ENCODE measurements around the gene EMC1.
A peak's percentile ranks its signal among the peaks of the same experiment; 100 is the strongest.
"Not testable (repeated sequence)": the region's sequence is repeated elsewhere in the genome, so short reads cannot be mapped to it uniquely, and the experiment has no call there.

The EMC1 gene

GRCh38 chr1:19197845-19198244 is 53.5 kb downstream of the EMC1 start:
- no peak for DNase-seq (ENCODE audit: insufficient read length, low spot score)
- no peak for FAIRE-seq

GRCh38 chr1:19196331-19196730 is 55.0 kb downstream of the EMC1 start:
- DNase-seq (ENCODE audit: insufficient read length, low spot score) (no peak), FAIRE-seq (no peak)

- FAIRE-seq = no peak
These were observed 58.3 kb downstream of the EMC1 start for GRCh38 chr1:19193004-19193403.

GRCh38 chr1:19191811-19192210 is 59.5 kb downstream of the EMC1 start:
- DNase-seq (ENCODE audit: insufficient read length, low spot score) (no peak), FAIRE-seq (no peak)

More at GRCh38 chr1:19193004-19193403, 58.3 kb downstream of the EMC1 start:
- DNase-seq (ENCODE audit: insufficient read length, low spot score) = no peak

- DNase-seq (ENCODE audit: insufficient read length, low spot score) (no peak), FAIRE-seq (no peak)
These were observed 60.9 kb downstream of the EMC1 start for GRCh38 chr1:19190468-19190867.

- no peak for FAIRE-seq
- no peak for DNase-seq (ENCODE audit: insufficient read length, low spot score)
These were observed 62.1 kb downstream of the EMC1 start for GRCh38 chr1:19189270-19189669.

- DNase-seq (ENCODE audit: insufficient read length, low spot score) (no peak), FAIRE-seq (no peak)
These were observed 63.5 kb downstream of the EMC1 start for GRCh38 chr1:19187852-19188251.

GRCh38 chr1:19186001-19186400 is 65.3 kb downstream of the EMC1 start:
- no peak for FAIRE-seq
- DNase-seq (ENCODE audit: insufficient read length, low spot score) = no peak

- DNase-seq (ENCODE audit: insufficient read length, low spot score) (no peak), FAIRE-seq (no peak)
These were observed 69.1 kb downstream of the EMC1 start for GRCh38 chr1:19182223-19182622.

GRCh38 chr1:19180265-19180657 is 71.1 kb downstream of the EMC1 start:
- FAIRE-seq = not testable (repeated sequence)

GRCh38 chr1:19179597-19180264 is 71.6 kb downstream of the EMC1 start:
- FAIRE-seq (peak; percentile 14), DNase-seq (ENCODE audit: insufficient read length, low spot score) (no peak)

More at GRCh38 chr1:19180265-19180657, 71.1 kb downstream of the EMC1 start:
- not testable (repeated sequence) for DNase-seq (ENCODE audit: insufficient read length, low spot score)

- FAIRE-seq (no peak), DNase-seq (ENCODE audit: insufficient read length, low spot score) (no peak)
These were observed 72.5 kb downstream of the EMC1 start for GRCh38 chr1:19178734-19179398.

GRCh38 chr1:19177811-19178210 is 73.5 kb downstream of the EMC1 start:
- DNase-seq (ENCODE audit: insufficient read length, low spot score) (no peak), FAIRE-seq (no peak)

GRCh38 chr1:19169642-19170041 is 81.7 kb downstream of the EMC1 start:
- FAIRE-seq (peak; percentile 79), DNase-seq (ENCODE audit: insufficient read length, low spot score) (peak; percentile 34)

- FAIRE-seq = no peak
- no peak for DNase-seq (ENCODE audit: insufficient read length, low spot score)
These were observed 84.2 kb downstream of the EMC1 start for GRCh38 chr1:19167140-19167539.

GRCh38 chr1:19166066-19166465 is 85.3 kb downstream of the EMC1 start:
- DNase-seq (ENCODE audit: insufficient read length, low spot score) (no peak), FAIRE-seq (no peak)
